HTR-8/SVneo (cell line): ENCODE results near the gene HEXA.
"Not testable (repeated sequence)": the region's sequence is repeated elsewhere in the genome, so short reads cannot be mapped to it uniquely, and the experiment has no call there.

Experiments used
- DNase-seq: peaks from one replicate; pipeline ENCODE4 v3.0.0; 2011; ENCODE audit warnings: low spot score, mixed read lengths; ENCODE audit not compliant: insufficient read length
- FAIRE-seq: peaks from 2 replicates; lab custom pipeline; 2011; peaks lifted over from hg19 to GRCh38; lab: Jason Lieb, UNC

Gene HEXA

DNA sequence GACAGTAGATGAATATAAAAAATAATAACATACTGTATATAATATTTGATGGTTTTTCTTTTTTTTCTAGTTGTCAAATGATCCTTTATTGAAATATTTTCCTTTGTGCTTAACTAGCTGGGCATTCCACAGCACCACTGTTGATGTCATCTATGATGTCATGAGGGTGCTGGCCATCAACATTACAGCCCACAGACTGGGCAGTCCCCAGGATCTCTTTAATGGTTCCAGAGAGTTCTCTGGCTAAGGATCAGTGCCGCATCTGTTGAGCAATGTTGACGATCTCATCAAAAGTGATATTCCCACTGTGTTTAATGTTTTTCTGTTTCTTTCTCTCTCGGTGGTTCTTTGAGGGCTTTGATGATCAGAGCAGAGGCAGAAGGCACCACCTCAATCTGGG, 3.3 kb upstream of the HEXA start:
- not testable (repeated sequence) for FAIRE-seq, DNase-seq

DNA sequence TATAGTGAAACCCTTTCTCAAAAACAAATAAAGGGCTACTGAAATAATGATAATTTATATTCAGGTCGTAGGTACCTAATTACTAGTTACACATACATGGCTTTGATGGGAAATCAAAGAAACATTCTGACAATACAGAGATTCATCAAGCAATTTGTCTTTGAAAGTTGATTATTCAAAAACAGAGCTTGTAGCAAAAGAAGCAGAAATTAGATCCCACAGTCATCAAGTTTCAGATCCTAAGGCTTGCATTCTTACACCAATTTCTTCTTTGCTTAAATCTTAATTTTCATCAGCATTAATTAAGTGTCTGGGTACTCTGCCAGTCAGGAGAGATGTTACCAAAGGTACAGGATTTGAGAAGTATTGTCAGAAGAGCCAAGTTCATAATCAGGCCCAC, 1.5 kb upstream of the HEXA start:
- no peak for FAIRE-seq

DNA sequence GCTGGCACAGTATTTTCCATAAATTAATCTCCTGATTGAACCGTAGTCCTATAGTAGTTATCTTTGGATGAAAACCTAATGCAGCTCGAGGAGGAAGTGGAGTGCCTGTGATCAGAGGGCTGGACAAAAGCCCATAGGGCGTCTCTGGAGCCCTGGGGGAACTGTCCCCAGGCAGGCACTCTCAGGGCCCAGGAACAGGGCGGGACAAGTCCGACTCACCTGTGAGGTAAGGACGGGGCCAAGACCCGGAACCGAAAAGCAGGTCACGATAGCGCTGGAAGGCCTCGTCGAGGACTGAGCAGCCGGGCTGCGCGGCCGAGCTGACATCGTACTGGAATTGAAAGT, 341 bp downstream of the HEXA start:
- peak; percentile 23 for FAIRE-seq

More for the DNA sequence above, 1.5 kb upstream of the HEXA start:
- DNase-seq: no peak

DNA sequence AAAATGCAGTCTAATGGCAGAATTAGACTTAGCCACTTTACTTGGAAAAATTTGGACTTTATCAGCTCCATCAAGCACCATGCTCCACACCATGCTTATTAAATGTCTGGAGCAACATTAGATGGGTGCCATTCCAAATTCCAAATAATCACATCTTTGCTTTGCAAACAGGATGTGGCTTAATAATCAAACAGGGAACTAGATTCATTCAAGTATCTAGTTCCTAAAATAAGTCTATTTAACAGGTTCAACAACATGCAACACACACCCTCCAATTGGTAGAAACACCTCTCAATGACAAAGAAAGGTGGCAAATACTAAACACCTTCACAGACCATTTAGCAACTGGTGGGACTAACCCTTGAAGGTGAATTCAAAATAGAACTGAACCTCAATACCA, 3.5 kb downstream of the HEXA start:
- FAIRE-seq (no peak), DNase-seq (no peak)

More for the DNA sequence above, 341 bp downstream of the HEXA start:
- DNase-seq: peak; percentile 29

DNA sequence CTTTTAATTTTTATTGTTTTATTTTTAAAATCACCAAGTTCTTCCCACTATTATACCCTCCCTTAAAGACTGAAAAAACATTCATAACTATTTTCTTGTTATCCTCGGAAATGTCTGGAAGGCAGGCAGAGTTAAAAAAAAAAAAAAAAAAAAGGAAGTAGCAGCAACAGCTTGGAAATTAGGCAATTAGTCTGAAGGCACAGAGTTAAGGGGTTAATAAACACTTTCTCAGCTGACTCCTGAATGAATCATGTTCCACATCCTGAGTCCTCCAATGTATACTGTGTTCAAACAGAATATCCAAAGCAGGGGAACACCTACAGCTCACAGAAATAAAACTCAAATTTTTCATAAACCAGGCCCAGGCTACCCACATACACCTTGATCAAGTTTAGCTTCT, 5.8 kb downstream of the HEXA start:
- FAIRE-seq (peak; percentile 74), DNase-seq (no peak)

DNA sequence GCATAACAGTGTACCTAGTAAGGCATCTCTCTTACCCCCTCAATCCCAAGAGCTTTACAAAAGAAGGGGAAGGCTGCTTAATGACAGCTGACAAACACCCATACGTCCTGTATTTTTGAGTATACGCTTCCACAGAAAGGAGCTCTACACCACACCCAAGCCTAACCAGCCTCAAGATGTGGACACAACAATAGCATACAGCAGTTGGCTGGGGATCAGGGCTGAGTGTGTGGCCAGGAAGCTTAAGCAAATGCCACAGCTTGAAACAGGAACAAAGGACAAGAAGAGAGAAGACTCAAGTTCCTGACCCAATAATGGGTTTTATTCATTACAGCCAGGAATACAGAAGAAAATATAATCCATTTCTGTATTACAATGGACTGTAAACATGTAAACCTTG, 6.9 kb downstream of the HEXA start:
- FAIRE-seq: no peak
- DNase-seq: no peak

DNA sequence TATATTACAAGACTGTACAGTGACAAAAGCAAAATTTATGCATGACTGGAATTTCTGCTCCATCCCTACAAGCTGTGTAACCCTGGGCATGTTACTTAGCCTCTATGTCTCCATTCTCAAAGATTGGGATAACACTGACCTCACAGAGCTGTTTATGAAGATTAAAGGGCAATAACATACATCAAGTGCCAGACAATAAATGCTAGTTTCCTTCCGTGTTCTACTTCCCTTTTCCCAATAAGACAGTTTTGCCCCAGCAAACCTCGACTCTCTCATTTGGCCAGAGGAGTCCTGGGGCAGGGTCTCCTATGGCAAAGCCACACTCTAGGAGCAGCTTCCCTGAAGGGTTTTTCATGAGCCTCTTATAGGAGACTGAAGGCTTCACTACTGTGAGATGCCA, 7.5 kb downstream of the HEXA start:
- FAIRE-seq (no peak), DNase-seq (no peak)

DNA sequence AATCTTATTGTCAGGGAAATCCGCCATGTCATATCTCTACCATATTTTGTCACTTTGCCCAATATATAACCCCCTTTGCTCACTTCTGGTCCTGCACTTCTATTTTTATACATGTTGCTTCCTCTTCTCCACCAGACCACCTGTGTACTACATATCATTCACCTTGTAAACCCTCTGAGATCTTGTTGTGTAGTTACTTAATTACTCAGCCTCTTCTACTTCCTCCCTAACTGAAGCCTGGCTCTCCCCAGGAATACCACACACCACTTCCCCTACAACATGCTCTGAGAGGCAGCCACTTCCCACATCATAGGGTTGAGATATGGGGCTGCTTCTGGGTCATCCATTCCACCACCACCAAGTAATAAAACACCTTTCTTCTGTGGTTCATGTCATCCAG, 10.0 kb downstream of the HEXA start:
- FAIRE-seq: no peak
- DNase-seq: no peak

DNA sequence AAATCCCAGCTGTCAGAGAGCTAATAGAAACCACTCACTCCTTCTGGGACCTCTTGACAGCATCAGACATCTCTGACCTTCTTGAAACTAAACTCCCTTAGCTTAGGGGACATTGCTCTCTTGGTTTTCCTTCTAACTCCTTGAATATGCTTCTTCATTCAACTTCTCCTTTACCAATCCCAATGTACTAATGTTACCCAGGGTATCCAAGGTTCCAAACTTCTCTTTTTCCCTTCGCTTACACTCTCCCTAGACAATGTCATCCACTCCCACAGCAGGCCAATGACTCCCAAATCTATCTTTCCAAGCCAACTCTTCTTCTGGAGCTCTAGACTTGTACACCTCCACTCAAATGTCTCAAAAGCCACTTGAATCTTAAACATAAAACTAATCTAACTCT, 14.6 kb downstream of the HEXA start:
- FAIRE-seq (no peak), DNase-seq (no peak)

DNA sequence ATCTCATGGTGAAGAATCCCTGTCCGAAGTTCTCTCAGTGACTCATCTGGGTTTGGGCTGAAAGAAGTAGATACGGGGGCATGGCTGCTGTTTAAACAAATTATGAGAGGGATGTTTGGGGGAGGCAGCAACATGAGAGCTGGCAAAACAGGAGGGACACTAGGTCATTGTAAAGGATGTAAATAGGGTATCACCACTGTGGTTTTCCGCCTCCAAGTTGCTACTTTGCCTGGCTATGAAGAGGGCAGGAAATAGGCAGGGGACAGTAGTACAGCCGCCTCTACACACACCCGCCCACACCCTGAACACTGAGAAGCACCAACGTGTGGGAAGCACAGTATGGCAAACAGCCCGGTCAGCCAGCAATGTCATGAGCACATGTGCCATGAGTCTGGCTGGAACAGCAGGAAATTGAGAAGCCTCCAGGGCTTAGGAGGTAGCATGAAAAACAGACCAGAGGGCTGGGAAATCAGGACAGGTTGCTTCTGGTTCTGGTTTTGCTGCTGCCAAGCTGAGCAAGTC, 17.1 kb downstream of the HEXA start:
- no peak for DNase-seq
- no peak for FAIRE-seq

DNA sequence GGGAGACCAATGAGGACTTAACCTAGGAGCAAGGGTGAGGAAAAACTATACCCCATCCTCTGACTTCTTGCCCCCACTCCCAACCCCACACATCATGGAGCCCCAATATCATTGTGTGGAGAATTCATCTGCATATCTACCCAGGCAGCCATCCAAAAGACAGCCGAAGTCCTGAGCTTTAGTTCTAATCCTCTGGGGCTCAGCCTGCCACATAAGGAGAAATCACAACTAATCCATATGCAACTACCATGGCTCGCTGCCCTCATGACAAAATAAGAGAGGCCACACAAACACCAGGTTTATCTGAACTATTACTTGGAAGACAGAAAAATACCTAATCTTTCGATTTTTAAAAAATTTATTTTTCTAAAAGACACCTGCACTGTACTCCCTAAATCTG, 17.7 kb downstream of the HEXA start:
- DNase-seq (no peak), FAIRE-seq (no peak)

DNA sequence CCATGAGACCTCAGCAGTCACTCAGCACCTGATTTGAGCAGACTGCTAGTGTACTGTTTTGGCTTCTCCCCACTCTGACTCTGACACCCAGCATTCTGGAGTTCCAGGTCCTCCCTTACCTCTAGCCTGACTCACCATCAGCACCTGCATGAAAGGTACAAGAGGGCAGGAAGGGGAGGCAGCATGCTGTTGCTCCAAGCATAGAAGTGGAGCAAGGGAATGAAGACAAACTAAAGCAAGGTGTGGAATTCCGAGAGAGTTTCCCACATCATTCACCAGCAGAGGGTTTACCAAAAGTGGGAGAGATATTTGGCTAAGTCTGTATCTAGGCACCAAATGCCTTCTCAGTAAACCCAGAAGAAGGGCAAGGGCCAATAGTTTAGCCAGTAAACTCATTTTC, 21.3 kb downstream of the HEXA start:
- DNase-seq (no peak), FAIRE-seq (no peak)

DNA sequence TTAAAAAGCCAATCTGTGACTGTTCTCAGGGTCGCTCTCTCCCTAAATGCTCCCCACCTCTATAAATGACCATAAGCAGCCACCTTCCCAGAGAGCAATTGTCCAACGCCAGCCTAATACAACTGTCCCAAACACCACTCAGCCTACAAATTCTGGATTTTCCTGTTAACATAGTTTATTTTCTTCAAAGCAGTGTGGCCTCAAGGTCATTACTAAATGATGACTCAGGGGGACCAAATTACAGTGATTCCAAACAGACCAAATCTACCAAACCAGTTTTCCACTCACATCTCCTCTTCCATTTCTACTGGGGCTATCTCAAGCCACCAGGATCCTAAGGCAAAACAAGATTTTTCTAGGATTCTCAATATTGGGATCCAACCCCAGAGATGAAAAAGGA, 22.5 kb downstream of the HEXA start:
- no peak for DNase-seq
- no peak for FAIRE-seq

DNA sequence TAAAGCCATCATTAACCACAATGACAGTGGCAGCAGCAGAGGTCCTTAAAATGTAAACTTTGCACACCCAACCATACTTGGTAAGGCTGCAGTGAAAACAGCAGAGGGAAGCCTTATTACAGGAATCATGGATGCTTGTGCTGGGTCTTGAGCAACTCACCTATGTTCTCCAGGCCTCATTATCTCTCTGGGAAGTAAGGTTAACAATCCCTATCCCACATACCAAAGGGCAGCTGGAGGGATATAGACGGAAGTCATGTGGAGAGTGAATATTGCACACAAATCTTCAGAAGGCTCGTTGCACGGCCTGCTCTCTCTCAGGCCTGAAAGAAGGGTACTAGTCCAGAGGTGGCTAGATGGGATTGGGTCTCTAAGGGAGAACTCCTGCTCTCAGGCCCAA, 30.0 kb downstream of the HEXA start:
- DNase-seq (no peak), FAIRE-seq (no peak)

DNA sequence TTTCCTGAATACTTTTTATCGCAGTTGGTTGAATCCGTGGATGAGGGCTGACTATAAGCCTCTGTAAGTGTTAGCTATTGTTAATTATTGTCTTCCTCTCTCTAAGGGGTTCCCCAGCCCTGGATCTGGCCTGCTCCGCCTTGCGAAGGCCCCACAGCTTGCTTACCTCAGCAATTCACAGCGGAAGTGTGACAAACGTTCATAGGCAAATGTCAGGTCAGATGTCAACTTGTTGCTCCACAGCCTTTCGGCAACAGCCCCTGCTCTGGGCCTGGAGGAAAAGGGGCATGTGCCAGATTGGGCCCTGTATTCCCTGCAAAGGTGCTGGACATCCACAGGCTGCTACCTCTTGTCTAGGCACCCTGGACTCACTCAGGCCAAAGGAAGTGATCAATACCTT, 30.5 kb downstream of the HEXA start:
- FAIRE-seq: no peak

DNA sequence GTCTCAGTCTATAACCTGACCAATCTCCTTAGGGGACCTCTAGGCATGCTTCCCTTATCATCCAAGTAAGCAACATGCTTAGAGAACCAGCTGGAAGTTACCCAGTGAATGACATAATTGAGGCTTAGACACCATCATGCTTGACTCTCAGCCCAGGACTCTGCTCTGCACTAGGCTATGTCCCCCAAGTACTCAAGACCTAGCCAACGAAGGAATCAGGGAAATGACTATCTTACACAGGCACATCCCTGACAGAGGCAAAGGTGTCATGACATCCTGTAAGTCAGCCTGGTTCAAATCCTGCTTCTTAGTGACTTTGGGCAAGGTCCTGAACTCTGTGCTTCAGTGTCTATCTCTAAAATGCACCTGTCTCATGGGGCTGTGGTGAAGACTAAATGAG, 31.2 kb downstream of the HEXA start:
- FAIRE-seq (no peak), DNase-seq (no peak)

More for the DNA sequence above, 30.5 kb downstream of the HEXA start:
- no peak for DNase-seq

DNA sequence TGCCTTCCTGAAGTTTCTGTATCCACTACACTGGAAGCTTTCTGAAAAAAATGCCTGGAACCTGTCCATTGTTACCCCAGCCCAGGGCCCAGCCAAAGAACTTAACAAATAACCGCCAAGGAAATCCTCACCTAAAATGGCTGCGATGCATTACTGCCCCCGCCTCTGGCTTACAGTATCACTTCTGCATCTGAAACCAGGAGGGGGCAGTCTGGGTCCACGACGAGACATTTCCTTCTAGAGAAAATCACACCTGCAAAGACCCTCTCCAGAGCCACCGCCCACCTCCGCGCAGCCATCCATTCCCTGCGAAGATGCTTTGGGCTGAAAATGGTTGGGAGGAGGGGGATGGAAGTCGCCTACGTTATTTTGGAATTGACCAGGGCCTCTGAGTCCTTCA, 33.4 kb downstream of the HEXA start:
- DNase-seq (peak; percentile 31), FAIRE-seq (peak; percentile 54)

DNA sequence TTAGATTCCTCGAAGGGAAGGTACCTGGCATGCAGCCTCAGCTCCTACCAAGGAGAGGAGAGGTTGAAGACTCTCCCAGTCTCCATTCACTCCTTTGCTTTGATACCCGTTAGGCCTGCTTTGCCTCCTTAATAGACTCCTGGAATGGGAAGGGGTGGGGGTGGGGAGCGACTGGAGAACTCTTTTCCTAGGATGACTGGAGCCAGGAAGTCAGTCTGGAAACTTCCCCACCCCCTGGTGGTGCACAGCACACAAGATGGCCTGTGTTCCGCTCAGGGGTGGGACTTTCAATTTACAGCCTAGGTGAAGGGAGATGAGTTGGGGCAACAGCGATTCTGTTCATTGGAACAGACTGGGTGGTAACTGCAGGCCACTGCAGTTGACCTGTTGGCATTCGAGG, 34.5 kb downstream of the HEXA start:
- no peak for DNase-seq
- FAIRE-seq: no peak

DNA sequence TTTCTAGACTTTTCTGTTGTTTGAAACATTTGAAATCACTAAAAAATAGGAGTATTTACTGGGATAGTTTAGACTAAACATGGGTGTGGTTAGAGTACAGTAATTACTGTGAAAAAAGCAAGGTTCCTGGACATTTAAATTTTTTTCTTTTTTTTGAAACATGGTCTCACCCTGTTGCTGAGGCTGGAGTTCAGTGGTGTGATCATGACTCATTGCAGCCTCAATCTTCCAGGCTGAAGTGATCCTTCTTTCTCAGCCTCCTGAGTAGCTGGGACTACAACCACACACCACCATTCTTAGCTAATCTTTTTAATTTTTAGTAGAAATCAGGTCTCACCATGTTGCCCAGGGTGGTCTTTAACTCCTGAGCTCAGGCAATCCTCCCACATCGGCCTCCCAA, 35.4 kb downstream of the HEXA start:
- FAIRE-seq: no peak
- DNase-seq: no peak

DNA sequence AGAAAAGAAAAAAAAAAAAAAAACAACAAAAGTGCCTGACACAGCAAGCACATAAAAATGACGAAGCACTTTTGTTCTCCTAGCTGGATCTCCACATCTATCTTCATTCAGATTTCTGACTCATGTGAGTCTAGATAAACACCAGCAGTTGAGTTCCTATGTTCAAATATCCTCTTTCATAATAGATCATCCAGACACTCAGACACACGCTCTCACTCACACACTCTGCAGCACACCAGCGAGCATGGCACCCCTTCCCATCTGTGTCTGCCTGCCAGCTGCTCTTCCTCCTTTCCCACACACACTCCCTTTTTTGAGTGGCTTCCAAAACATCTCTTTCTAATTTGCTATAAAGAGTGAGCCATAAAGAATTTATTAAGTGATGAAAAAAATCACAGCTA, 36.0 kb downstream of the HEXA start:
- peak; percentile 70 for DNase-seq
- FAIRE-seq: no peak

DNA sequence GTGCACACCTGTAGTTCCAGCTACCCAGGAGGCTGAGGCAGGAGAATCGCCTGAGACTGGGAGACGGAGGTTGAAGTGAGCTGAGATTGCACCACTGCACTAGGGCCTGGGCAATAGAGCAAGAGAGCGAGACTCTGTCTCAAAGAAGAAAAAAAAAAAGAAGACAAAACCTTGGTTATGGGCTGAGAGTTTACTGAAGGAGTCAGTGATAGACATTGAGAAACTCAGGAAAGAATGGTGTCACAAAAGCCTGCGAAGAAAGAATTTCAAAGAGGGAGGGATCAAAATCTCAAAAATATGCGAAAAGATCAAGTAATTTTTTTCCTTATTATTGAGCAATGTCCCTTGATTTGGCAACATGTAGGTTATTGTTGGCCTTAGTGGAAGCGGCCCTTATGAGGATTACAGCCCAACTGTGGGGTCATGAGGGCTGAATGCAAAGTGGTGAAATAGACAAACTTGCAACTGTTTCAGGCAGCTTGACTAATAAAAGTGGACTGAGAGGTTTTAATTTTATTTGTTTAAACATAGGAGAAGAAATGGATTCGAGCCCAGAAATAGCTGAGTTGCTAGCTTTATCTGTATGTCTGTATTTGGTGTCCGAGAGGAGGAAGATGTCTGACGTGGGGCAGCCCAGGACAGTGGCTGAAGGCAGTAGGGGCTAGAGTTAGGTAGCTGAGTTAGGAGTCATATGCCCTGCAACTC, 37.0 kb downstream of the HEXA start:
- no peak for FAIRE-seq

DNA sequence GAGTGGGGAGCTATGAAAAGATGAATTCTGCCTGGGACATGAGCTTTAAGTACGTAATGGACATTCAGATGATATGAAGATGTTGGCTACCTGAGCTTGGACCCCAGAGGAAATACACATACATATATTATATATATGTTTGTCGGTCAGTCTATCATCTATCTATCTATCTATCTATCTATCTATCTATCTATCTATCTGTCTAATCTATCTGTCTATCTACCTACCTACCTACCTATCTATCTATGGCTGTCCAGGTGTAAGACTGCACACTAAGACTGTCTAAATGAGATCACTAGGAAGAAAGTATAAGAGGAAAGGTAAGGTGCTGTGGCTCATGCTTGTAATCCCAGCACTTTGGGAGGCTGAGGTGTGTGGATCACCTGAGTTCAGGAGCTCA, 37.7 kb downstream of the HEXA start:
- DNase-seq (no peak), FAIRE-seq (no peak)

More for the DNA sequence above, 37.0 kb downstream of the HEXA start:
- DNase-seq: no peak
